GM08714 (cell line): ENCODE results near the gene MAN2A1.

ENCODE experiments used
- H3K4me3 ChIP-seq: fragments of 200-500 bp; sonication (Bioruptor generic); 2 replicates; pipeline ENCODE4 v1.5.1; 2014; ENCODE audit warnings: mild to moderate bottlenecking, low read length, inconsistent platforms
- ZNF274 ChIP-seq: IDR thresholded peaks from 2 replicates; pipeline ENCODE4 v1.6.1; 2012; ENCODE audit warnings: mild to moderate bottlenecking, low read depth, low read length

Gene MAN2A1

GRCh38 chr5:109709225-109709624 lies 19.5 kb downstream of the MAN2A1 start:
- no peak overlapping the region for H3K4me3 ChIP-seq
- no peak for TF ChIP-seq ZNF274

GRCh38 chr5:109711673-109712072 lies 21.9 kb downstream of the MAN2A1 start:
- TF ChIP-seq ZNF274, result no peak
- no peak overlapping the region for H3K4me3 ChIP-seq

DNA sequence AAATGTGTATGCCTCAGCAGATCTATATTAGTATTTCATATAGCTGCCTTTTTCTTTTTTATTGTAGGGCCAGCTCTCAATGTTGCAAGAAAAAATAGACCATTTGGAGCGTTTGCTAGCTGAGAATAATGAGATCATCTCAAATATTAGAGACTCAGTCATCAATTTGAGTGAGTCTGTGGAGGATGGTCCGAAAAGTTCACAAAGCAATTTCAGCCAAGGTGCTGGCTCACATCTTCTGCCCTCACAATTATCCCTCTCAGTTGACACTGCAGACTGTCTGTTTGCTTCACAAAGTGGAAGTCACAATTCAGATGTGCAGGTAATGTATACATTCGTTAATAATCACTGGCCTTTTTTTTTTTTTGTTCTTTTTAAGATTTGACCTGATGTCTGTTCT lies 23.7 kb downstream of the MAN2A1 start:
- no peak for TF ChIP-seq ZNF274
- no peak overlapping the region for H3K4me3 ChIP-seq

DNA sequence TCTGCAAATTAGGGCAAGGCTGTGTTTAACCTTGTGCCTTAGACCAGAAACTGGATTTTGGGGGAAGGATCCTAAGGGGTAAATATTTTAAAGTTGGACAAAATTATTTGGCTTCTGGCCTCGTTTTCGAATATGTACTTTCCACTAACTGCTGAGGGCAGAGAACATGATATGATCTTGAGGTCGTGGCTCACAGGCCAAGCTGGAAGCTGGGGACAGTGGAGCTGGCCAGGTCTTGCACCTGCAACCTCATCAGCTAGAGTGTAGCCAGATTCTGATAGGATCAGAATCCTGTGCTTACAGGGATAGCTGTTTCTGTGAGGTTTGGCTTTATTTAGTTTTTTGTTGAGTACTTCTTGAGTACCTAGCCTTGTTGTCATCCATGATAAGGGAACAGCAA lies 24.9 kb downstream of the MAN2A1 start:
- no peak for TF ChIP-seq ZNF274

DNA sequence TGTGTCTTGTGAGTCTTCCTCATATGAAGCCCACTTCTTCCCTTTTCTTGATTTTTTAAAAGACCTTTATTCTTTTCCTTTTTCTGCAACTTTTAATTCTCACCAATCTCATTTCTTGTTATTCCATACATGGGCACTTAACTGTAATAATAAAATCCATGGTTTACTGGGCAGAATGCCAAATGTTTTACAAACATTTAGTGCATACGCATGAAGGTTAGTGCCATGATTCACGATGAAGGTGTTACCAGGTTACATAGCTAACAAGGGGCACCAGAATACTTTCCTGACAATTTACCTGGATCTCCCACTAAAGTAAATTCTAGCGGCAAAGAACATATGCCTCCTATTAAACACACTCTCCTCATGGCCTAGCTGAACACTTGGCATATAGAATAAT lies 28.5 kb downstream of the MAN2A1 start:
- H3K4me3 ChIP-seq, result no peak overlapping the region
- no peak for TF ChIP-seq ZNF274

More for the DNA sequence above, 24.9 kb downstream of the MAN2A1 start:
- no peak overlapping the region for H3K4me3 ChIP-seq

- H3K4me3 ChIP-seq, result no peak overlapping the region
- no peak for TF ChIP-seq ZNF274
These were observed 28.9 kb downstream of the MAN2A1 start for GRCh38 chr5:109718632-109719031.

DNA sequence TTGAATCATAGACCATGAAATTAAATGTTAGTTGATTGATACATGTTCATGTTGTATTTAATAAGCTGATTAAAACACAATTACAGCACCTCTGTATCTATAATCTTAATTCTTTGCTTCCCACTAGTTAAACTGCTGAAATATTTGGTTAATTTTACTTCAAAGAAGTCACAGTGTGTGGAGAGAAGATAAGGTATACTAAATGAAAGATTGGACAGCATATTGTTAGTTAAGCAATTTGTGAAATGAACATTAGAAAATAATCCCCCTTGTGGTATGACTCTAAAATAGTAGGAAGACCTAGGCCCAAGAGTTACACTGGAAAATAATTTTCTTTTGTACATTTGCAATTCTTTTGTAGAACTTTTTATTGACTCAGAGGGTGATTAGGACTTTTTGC lies 30.3 kb downstream of the MAN2A1 start:
- TF ChIP-seq ZNF274, result no peak
- H3K4me3 ChIP-seq, result no peak overlapping the region

- no peak for TF ChIP-seq ZNF274
- H3K4me3 ChIP-seq, result no peak overlapping the region
These were observed 32.0 kb downstream of the MAN2A1 start for GRCh38 chr5:109721741-109722140.

DNA sequence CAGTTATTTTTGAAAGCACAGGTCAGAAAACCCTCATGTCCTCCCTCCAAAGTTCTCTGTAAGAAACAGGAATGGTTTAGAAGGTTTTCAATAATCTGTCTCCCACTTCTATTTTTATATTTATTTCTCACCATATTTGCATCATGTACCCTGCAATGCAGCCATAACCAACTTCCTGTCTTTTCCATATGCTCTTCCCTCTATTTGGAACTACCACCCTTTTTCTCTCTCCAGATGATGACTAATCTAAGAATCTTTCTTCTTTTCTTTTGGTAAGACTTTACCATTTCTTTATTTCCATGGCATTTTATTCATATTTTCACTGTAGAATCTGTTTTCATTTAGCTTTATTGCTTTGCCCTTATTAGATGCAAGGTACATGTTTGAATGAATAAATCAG lies 33.9 kb downstream of the MAN2A1 start:
- H3K4me3 ChIP-seq, result no peak overlapping the region

GRCh38 chr5:109725135-109725534 lies 35.4 kb downstream of the MAN2A1 start:
- no peak for TF ChIP-seq ZNF274

More for the DNA sequence above, 33.9 kb downstream of the MAN2A1 start:
- no peak for TF ChIP-seq ZNF274

GRCh38 chr5:109739741-109740728 lies 50.3 kb downstream of the MAN2A1 start:
- no peak for TF ChIP-seq ZNF274
- no peak overlapping the region for H3K4me3 ChIP-seq

More at GRCh38 chr5:109725135-109725534, 35.4 kb downstream of the MAN2A1 start:
- H3K4me3 ChIP-seq, result no peak overlapping the region

DNA sequence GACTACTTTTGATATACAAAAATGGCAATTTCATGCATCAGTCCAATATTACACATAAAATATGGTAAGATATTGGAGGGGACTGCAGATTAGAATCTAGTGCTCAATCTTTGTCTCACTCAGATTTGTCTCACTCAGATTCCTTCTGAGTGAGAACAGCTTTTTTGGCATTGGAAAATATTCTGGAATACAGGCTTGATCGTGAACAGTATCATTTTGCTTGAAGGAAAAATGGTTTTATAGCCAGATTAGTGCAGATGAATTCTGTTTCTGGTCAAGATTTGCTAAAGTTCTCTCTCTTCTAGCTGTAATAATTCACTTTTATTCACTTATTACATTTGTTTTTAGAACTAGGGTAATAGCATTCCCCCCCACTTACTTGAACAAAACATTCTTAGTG lies 51.2 kb downstream of the MAN2A1 start:
- no peak overlapping the region for H3K4me3 ChIP-seq
- no peak for TF ChIP-seq ZNF274

GRCh38 chr5:109741390-109741789 lies 51.7 kb downstream of the MAN2A1 start:
- no peak overlapping the region for H3K4me3 ChIP-seq
- no peak for TF ChIP-seq ZNF274

DNA sequence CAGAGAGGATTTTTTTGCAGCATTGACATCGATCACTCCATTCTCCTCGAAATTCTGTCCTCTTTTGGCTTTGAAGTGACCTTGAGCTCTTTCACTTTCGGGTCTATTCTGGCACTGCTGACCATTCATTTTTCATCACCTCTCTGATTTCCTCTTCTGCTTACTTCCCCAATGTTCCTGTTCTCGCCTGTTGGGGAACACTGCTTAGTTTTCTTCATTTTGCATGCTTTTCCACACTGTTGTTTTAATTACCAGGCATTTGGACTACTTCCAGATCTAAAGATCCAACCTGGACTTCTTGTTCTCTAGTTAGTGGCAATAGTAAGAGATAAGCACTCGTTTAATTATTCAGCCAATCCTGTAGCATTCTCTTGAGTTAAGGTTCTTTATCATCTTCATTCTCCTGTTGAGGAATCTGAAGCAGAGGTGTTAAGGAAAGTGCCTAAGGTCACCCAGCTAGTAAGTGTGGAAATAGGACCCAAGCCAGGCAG lies 53.4 kb downstream of the MAN2A1 start:
- H3K4me3 ChIP-seq, result no peak overlapping the region; the same call in 1 of the 2 replicates
- no peak for TF ChIP-seq ZNF274

DNA sequence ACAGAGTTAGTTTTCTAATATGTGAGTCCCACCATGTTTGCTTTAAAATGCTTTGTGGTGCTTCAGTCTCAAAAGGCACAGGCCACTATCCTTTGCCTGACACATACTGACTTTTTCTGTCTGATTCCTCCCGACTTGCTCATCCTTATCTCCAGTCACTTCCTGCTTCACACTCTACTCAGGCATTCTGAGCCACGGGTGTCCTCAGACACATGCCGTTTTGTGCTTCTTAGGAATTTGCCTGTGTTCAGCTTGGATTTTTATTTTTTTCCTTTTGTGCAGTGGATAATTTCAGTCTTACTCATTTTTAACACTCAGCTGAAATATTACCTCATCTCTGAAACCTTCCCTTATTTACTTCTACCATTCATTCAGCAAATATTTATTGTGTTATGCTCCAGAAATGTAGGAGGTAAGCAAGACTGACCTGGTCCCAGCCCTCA lies 54.1 kb downstream of the MAN2A1 start:
- TF ChIP-seq ZNF274, result no peak
- no peak overlapping the region for H3K4me3 ChIP-seq
